C4-2B (cell line): Measurements from ENCODE around the gene PDE4D.

ENCODE experiments used
- ZFX ChIP-seq: fragments of 450-650 bp; IDR thresholded peaks from 2 replicates; pipeline ENCODE4 v1.6.1; 2017
- TF ChIP-seq, protein P1 (sequence below): fragments of 450-650 bp; conservative IDR thresholded peaks from 2 replicates; pipeline ENCODE4 v1.5.1; 2017; ENCODE audit warnings: mild to moderate bottlenecking

- TF ChIP-seq, protein P1, sequence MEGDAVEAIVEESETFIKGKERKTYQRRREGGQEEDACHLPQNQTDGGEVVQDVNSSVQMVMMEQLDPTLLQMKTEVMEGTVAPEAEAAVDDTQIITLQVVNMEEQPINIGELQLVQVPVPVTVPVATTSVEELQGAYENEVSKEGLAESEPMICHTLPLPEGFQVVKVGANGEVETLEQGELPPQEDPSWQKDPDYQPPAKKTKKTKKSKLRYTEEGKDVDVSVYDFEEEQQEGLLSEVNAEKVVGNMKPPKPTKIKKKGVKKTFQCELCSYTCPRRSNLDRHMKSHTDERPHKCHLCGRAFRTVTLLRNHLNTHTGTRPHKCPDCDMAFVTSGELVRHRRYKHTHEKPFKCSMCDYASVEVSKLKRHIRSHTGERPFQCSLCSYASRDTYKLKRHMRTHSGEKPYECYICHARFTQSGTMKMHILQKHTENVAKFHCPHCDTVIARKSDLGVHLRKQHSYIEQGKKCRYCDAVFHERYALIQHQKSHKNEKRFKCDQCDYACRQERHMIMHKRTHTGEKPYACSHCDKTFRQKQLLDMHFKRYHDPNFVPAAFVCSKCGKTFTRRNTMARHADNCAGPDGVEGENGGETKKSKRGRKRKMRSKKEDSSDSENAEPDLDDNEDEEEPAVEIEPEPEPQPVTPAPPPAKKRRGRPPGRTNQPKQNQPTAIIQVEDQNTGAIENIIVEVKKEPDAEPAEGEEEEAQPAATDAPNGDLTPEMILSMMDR: no peak
- no peak for TF ChIP-seq ZFX
These were observed 351.2 kb downstream of the PDE4D start for GRCh38 chr5:59542306-59542705.
